Cardiac septum (tissue), 1 donor: ENCODE measurements around the gene PTPRD. TPM values are rescaled to one million over a fixed set of nuclear protein-coding genes. Genes with fewer than 3 reads are reported as not detected.
"Not testable (repeated sequence)": the region's sequence is repeated elsewhere in the genome, so short reads cannot be mapped to it uniquely, and the experiment has no call there.

Experiments used
- DNase-seq: peaks from one replicate; pipeline ENCODE4 v3.0.0-alpha.2; 2020; ENCODE audit warnings: low spot score
- intact Hi-C: fragments of 100-400 bp; cut with DNase I; formaldehyde crosslinking; loops from one replicate; pipeline ENCODE4 v1.14.0; 2022
- total RNA-seq: library from RNA; stranded (reverse); fragmentation: NEBNext Ultra II Directional; extraction: Animal tissue kit (Norgen Biotek cat#: 25700); gene quantifications from one replicate; pipeline ENCODE4 v1.2.1, GENCODE V29; 2021
- donor health status: DM: no; HTN: no; CAD: no.

The PTPRD gene
- total RNA-seq, 1 donor from 2014 or later, result 13.0 TPM

DNA sequence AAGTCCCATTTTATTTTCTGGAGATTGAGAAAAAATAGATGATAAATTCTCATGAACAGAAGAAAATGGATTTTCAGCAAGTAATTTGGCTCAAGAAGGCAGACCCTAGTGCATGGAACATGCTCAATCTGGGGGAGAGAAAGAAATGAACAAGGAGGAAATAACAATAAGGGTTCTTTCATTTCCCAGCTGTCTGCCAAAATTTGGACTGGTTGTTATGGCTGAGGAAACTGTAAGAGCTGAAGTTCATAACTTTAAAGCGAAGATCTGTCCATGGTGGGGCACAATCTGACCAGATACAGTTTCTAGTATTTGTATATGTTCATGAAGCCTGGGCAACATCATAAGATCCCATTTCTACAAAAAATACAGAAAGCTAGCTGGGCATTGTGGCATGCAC lies 1426.7 kb downstream of the PTPRD start:
- no peak for DNase-seq
- intact Hi-C loops, result no loop called here

GRCh38 chr9:9182431-9182830 lies 1430.4 kb downstream of the PTPRD start:
- intact Hi-C loops, result no loop called here
- DNase-seq, result no peak

DNA sequence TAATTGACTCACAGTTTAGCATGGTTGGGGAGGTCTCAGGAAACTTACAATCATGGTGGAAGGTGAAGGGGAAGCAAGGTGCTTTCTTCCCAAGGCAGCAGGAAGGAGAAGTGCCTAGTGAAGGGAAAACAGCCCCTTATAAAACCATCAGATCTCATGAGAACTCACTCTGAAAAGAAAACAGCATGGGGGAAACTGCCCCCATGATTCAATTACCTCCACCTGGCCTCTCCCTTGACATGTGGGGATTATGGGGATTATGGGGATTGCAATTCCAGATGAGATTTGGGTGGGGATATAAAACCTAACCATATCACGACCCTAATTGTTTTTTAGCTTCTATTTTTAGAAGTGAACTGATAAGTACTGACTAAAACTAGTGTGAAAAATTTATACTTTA lies 1435.7 kb downstream of the PTPRD start:
- intact Hi-C loops, result no loop called here
- DNase-seq, result no peak

- intact Hi-C loops, result no loop called here
- no peak for DNase-seq
Observed at GRCh38 chr9:9174358-9174757, 1438.4 kb downstream of the PTPRD start.

- DNase-seq, result no peak
Observed at GRCh38 chr9:9173264-9173663, 1439.5 kb downstream of the PTPRD start.

DNA sequence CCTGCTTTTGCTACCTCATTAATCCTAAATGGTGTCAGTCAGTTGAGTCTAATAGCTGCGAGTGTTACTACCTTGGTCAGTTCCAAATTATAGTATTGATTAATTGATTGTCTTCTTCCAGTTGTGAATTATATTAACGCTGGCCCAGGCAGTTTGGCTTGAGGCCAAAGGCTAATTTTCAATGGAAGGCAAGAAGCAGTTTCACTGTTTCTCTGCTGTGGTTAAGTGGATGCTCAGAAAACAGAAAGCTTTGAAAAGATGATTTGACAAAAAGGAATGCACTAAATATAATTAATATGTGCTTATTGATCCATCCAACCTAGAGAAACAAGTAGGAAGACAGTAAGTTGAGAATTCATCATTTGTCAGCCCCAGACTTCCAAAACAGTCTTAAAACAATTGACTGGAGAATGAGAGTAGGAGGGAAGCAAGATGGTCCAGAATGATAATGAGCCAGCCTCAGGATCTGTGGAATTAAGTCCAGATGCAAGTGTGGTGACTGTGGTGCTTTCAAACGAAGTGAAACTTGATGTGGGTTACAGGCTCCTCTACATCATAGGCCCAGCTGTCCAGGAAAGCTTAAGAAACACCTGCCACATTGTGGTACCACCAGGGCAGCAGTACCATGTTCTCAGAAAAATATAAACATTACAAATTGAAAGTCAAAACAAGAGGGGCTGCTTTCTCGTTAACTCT lies 1442.2 kb downstream of the PTPRD start:
- no peak for DNase-seq
- intact Hi-C loops, result no loop called here

More at GRCh38 chr9:9173264-9173663, 1439.5 kb downstream of the PTPRD start:
- intact Hi-C loops, result no loop called here

- intact Hi-C loops, result no loop called here
- no peak for DNase-seq
Observed at GRCh38 chr9:9142001-9142400, 1470.8 kb downstream of the PTPRD start.

GRCh38 chr9:9133526-9133925 lies 1479.3 kb downstream of the PTPRD start:
- DNase-seq, result no peak
- intact Hi-C loops, result no loop called here

GRCh38 chr9:9124616-9125015 lies 1488.2 kb downstream of the PTPRD start:
- intact Hi-C loops, result no loop called here
- no peak for DNase-seq

- intact Hi-C loops, result no loop called here
- DNase-seq, result no peak
Observed at GRCh38 chr9:9122230-9122875, 1490.4 kb downstream of the PTPRD start.

- intact Hi-C loops, result no loop called here
- no peak for DNase-seq
Observed at GRCh38 chr9:9117866-9118265, 1494.9 kb downstream of the PTPRD start.

DNA sequence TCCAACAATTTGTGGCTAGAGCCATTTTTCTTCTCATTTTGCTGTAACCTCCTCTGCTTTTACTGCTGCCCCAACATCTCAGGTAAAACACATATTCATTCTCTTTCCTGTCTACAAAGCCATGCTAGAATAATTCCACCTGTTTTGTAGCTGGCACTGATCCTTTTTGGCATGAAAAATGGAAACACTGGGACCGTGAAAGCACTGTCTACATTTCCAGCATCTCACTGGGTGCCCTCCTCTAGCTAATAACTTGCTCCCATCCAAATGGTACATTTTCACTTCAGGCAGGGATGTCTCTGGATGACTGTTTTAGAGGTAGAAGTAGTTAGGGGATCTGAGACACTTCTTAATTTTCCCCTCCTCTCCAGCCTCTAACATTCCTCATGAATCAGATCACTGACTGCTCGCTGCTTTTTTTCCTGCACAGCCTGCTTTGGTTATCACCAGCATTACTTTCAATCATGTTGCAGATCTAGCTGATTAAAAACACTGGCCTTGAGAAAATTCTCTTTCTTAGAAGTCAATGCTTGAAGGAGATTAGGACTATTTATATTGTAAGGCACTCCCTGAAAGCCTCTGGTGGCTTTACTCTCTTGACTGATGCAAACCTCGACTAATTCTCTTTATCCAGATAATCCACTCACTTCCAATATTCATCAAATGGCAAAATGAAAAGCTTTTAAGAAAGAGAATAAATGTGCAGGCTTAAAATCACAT lies 1500.6 kb downstream of the PTPRD start:
- intact Hi-C loops, result no loop called here
- DNase-seq, result no peak

DNA sequence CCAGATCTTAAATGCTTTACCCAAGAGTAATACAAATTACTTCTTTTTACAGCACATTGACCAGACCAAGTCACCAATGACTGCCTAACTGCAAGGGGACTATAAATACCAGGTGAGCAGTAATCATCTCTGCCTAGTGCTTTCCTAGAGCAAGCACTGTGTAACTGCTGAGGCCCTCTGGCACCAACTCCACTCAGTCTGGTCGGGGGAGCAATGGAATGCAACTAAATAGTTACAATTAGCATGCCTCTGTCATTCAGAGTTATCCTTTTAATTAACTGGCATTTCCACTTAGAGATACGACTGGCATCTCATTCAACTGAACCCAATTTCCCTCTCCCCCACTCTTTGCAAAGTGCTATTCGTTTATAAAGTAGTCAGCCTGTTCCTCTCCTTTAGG lies 1504.2 kb downstream of the PTPRD start:
- no peak for DNase-seq
- intact Hi-C loops, result no loop called here

GRCh38 chr9:9102295-9102694 lies 1510.5 kb downstream of the PTPRD start:
- no peak for DNase-seq
- intact Hi-C loops, result no loop called here

DNA sequence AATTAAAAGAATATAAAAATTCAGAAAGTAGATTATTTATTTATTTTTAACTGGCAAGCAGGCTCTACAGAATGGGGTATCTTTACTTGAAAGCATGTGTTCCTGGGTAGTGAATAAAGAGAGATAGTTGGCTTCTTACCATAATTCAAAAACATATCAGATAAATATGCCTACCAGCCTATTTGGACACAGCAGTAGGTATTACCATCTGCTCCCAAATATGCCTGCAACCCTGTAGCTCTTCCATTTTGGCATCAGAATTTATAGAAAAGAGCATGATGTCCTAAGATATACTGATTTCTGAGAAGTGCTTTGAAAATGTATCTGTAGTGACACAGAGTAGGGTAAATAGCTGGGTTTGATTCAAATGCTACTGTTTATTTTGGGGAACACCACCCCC lies 1512.7 kb downstream of the PTPRD start:
- intact Hi-C loops, result no loop called here

GRCh38 chr9:9099646-9100045 lies 1513.2 kb downstream of the PTPRD start:
- intact Hi-C loops, result no loop called here
- no peak for DNase-seq

More for the DNA sequence above, 1512.7 kb downstream of the PTPRD start:
- no peak for DNase-seq

- intact Hi-C loops, DNase-seq: not testable (repeated sequence)
Observed at GRCh38 chr9:9097254-9097653, 1515.5 kb downstream of the PTPRD start.

GRCh38 chr9:9091387-9091786 lies 1521.4 kb downstream of the PTPRD start:
- intact Hi-C loops, result no loop called here
- no peak for DNase-seq

GRCh38 chr9:9079473-9079872 lies 1533.3 kb downstream of the PTPRD start:
- DNase-seq, result no peak
- intact Hi-C loops, result no loop called here

DNA sequence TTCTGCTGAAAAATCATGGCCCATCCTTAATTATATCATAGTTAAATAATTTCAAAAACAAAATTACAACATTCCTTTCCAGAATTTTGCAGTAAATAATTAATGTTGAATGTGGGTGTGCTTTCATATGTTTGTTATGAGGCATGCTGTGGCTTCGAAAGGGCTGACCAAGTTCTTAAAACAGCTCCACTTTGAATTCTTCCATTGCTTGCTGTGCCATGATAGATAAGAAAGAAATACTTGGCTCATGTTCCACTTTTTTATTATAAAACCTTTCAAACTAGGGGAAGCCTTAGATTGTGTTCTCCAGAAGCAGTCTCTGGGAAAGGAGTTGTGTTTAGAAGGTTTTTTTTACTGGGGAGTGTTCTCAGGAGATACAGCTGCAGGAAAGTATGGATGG lies 1534.5 kb downstream of the PTPRD start:
- intact Hi-C loops, result no loop called here
- no peak for DNase-seq

- no peak for DNase-seq
- intact Hi-C loops, result no loop called here
Observed at GRCh38 chr9:9061627-9062026, 1551.2 kb downstream of the PTPRD start.
